ENCODE data around the gene EPHB2. TPM values are rescaled to one million over a fixed set of nuclear protein-coding genes. Genes with fewer than 3 reads are reported as not detected.
"Not testable (repeated sequence)": the region's sequence is repeated elsewhere in the genome, so short reads cannot be mapped to it uniquely, and the experiment has no call there.

Gene EPHB2
- total RNA-seq, 1 experiment from 2014 or later = 2.6 TPM

GRCh38 chr1:22836850-22837249 is 126.2 kb downstream of the EPHB2 start:
- no peak for DNase-seq (ENCODE audit: low read depth)

GRCh38 chr1:22837332-22837731 is 126.7 kb downstream of the EPHB2 start:
- DNase-seq (ENCODE audit: low read depth) = no peak

GRCh38 chr1:22838965-22839364 is 128.3 kb downstream of the EPHB2 start:
- no peak for DNase-seq (ENCODE audit: low read depth)

- DNase-seq (ENCODE audit: low read depth) = no peak
These were observed 129.2 kb downstream of the EPHB2 start for GRCh38 chr1:22839806-22840205.

GRCh38 chr1:22841142-22841541 is 130.5 kb downstream of the EPHB2 start:
- DNase-seq (ENCODE audit: low read depth) = no peak

GRCh38 chr1:22841860-22842281 is 131.2 kb downstream of the EPHB2 start:
- no peak for DNase-seq (ENCODE audit: low read depth)

GRCh38 chr1:22843441-22844183 is 133.0 kb downstream of the EPHB2 start:
- not testable (repeated sequence) for DNase-seq (ENCODE audit: low read depth)

- no peak for DNase-seq (ENCODE audit: low read depth)
These were observed 134.0 kb downstream of the EPHB2 start for GRCh38 chr1:22844621-22845020.

GRCh38 chr1:22845398-22845935 is 134.8 kb downstream of the EPHB2 start:
- DNase-seq (ENCODE audit: low read depth) = no peak

- no peak for DNase-seq (ENCODE audit: low read depth)
These were observed 135.8 kb downstream of the EPHB2 start for GRCh38 chr1:22846458-22846857.

- DNase-seq (ENCODE audit: low read depth) = no peak
These were observed 136.6 kb downstream of the EPHB2 start for GRCh38 chr1:22847249-22847648.

- DNase-seq (ENCODE audit: low read depth) = no peak
These were observed 137.1 kb downstream of the EPHB2 start for GRCh38 chr1:22847709-22848108.

GRCh38 chr1:22848405-22848804 is 137.8 kb downstream of the EPHB2 start:
- no peak for DNase-seq (ENCODE audit: low read depth)

- DNase-seq (ENCODE audit: low read depth) = no peak
These were observed 139.1 kb downstream of the EPHB2 start for GRCh38 chr1:22849770-22850169.

- no peak for DNase-seq (ENCODE audit: low read depth)
These were observed 139.6 kb downstream of the EPHB2 start for GRCh38 chr1:22850281-22850680.

GRCh38 chr1:22850681-22851080 is 140.0 kb downstream of the EPHB2 start:
- no peak for DNase-seq (ENCODE audit: low read depth)

- no peak for DNase-seq (ENCODE audit: low read depth)
These were observed 140.9 kb downstream of the EPHB2 start for GRCh38 chr1:22851517-22851916.

GRCh38 chr1:22852144-22852655 is 141.6 kb downstream of the EPHB2 start:
- DNase-seq (ENCODE audit: low read depth) = no peak

GRCh38 chr1:22853651-22854185 is 143.1 kb downstream of the EPHB2 start:
- no peak for DNase-seq (ENCODE audit: low read depth)

GRCh38 chr1:22854688-22855565 is 144.3 kb downstream of the EPHB2 start:
- DNase-seq (ENCODE audit: low read depth) = no peak

GRCh38 chr1:22855668-22856606 is 145.3 kb downstream of the EPHB2 start:
- DNase-seq (ENCODE audit: low read depth) = no peak

All from LHCN-M2 (cell line).